ENCODE data around the gene MAPK10. TPM values are rescaled to one million over a fixed set of nuclear protein-coding genes. Genes with fewer than 3 reads are reported as not detected.

The MAPK10 gene
- total RNA-seq, 4 donors from 2014 or later = 4.1 to 50.0 (median 9.4) TPM

GRCh38 chr4:86101841-86102240 is 258.0 kb downstream of the MAPK10 start:
- Histone ChIP-seq H3K4me1 (no peaks in the 10 kb centered on the region), H3K27ac (no peak overlapping the region), H3K4me3 (no peak overlapping the region), H3K9me3 (no peaks in the 10 kb centered on the region), H3K27me3 (no peaks in the 10 kb centered on the region), H3K36me3 (no peaks in the 10 kb centered on the region)
- intact Hi-C loops (cut with DNase I; ENCODE audit: low total_unique reads) (no loop called here), in situ Hi-C loops (cut with MboI; ENCODE audit: low pct_ligation_motif_present in 1 of 4, low pct_unique_long_range_greater_than_20kb in 1 of 4, low sequenced_read_pairs in 3 of 4) (no loop called here)
- WGBS, 2 donors (ENCODE audit: low coverage in 1 of 2) = 88 to 90% methylated on average over 2 of the region's 2 CpGs
- no peak for DNase-seq
- TF ChIP-seq EP300 (IDR thresholded peaks at IDR 0.05; ENCODE audit: low read depth) (no peak), POLR2AphosphoS5 (IDR thresholded peaks at IDR 0.05) (no peak), POLR2A (IDR thresholded peaks at IDR 0.05) (no peak), CTCF (IDR thresholded peaks at IDR 0.05) (no peak)

DNA sequence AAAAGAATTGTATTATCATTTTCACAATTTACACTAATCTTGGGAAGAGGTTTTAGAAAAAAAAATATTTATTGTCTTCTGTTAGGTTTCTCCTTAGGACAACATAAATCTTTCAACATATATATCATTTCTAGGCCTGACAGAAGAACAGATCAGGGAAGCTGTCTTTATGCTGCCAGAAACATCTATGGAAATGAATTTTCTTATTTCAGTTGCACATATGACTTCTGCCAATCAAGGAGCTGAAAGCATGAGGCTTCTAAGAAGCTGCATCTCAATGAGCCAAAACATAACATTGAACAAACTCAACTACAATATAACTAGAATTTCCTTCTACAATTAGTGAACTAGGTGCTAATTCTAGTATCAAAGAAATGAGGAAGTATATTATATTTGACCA is 258.4 kb downstream of the MAPK10 start:
- no peaks in the 10 kb centered on the region for H3K36me3 ChIP-seq
- no peaks in the 10 kb centered on the region for H3K27me3 ChIP-seq
- intact Hi-C loops (cut with DNase I; ENCODE audit: low total_unique reads) (no loop called here), in situ Hi-C loops (cut with MboI; ENCODE audit: low pct_ligation_motif_present in 1 of 4, low pct_unique_long_range_greater_than_20kb in 1 of 4, low sequenced_read_pairs in 3 of 4) (no loop called here)
- no peak for DNase-seq
- TF ChIP-seq CTCF (IDR thresholded peaks at IDR 0.05) = no peak
- no peak for TF ChIP-seq POLR2A (IDR thresholded peaks at IDR 0.05)
- no peak for TF ChIP-seq POLR2AphosphoS5 (IDR thresholded peaks at IDR 0.05)
- TF ChIP-seq EP300 (IDR thresholded peaks at IDR 0.05; ENCODE audit: low read depth) = no peak
- no peak overlapping the region for H3K4me3 ChIP-seq
- no peak overlapping the region for H3K27ac ChIP-seq
- no peaks in the 10 kb centered on the region for H3K9me3 ChIP-seq
- no peaks in the 10 kb centered on the region for H3K4me1 ChIP-seq

DNA sequence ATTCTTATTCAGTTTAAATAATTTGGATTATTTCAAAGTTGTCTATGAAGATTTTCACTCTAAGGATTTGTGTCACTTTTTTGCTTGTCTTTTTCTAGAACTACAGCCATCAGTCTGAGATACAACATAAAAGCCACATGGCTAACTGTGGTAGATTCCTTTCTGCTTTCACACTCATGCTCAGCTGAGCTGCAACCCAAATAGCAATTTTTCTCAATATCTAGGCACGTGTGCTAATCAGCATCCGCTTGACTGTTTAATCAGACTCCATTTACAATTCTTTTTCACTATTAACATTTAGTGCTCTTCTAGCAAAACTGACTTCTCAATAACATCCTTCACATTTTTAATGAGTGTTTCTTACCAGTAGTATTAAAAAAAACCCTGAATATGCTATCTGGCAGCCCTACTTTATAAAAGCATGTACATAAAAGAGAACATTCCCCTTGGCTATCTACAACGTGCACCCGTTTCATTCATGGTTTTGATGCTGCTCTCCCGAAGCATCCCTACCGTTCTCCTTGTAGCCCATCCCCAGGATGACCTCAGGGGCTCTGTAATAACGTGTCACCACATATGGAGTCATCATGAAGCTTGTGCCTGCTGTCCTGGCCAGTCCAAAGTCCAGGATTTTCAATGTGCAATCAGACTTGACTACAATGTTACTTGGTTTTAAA is 259.2 kb downstream of the MAPK10 start:
- in situ Hi-C loops (cut with MboI; ENCODE audit: low pct_ligation_motif_present in 1 of 4, low pct_unique_long_range_greater_than_20kb in 1 of 4, low sequenced_read_pairs in 3 of 4) (no loop called here), intact Hi-C loops (cut with DNase I; ENCODE audit: low total_unique reads) (no loop called here)
- H3K36me3 ChIP-seq = no peaks in the 10 kb centered on the region
- DNase-seq = no peak
- no peaks in the 10 kb centered on the region for H3K9me3 ChIP-seq
- 66 to 78% methylated on average over 7 of the region's 7 CpGs for WGBS, 2 donors (ENCODE audit: low coverage in 1 of 2)
- TF ChIP-seq POLR2AphosphoS5 (IDR thresholded peaks at IDR 0.05) (no peak), EP300 (IDR thresholded peaks at IDR 0.05; ENCODE audit: low read depth) (no peak), CTCF (IDR thresholded peaks at IDR 0.05) (no peak), POLR2A (IDR thresholded peaks at IDR 0.05) (no peak)
- H3K27me3 ChIP-seq = no peaks in the 10 kb centered on the region
- H3K4me3 ChIP-seq = no peak overlapping the region
- no peaks in the 10 kb centered on the region for H3K4me1 ChIP-seq
- H3K27ac ChIP-seq = no peak overlapping the region

GRCh38 chr4:86099348-86099747 is 260.5 kb downstream of the MAPK10 start:
- in situ Hi-C loops (cut with MboI; ENCODE audit: low pct_ligation_motif_present in 1 of 4, low pct_unique_long_range_greater_than_20kb in 1 of 4, low sequenced_read_pairs in 3 of 4) (no loop called here), intact Hi-C loops (cut with DNase I; ENCODE audit: low total_unique reads) (no loop called here)
- H3K27me3 ChIP-seq = no peaks in the 10 kb centered on the region
- no peak overlapping the region for H3K27ac ChIP-seq
- no peak overlapping the region for H3K4me3 ChIP-seq
- no peaks in the 10 kb centered on the region for H3K36me3 ChIP-seq
- TF ChIP-seq POLR2A (IDR thresholded peaks at IDR 0.05) = no peak
- TF ChIP-seq POLR2AphosphoS5 (IDR thresholded peaks at IDR 0.05) = no peak
- no peak for TF ChIP-seq CTCF (IDR thresholded peaks at IDR 0.05)
- TF ChIP-seq EP300 (IDR thresholded peaks at IDR 0.05; ENCODE audit: low read depth) = no peak
- WGBS, 2 donors (ENCODE audit: low coverage in 1 of 2) = 79 to 85% methylated on average over 3 of the region's 3 CpGs
- no peaks in the 10 kb centered on the region for H3K4me1 ChIP-seq
- no peak for DNase-seq
- H3K9me3 ChIP-seq = no peaks in the 10 kb centered on the region
